IMR-90 (cell line): ENCODE measurements around the gene LRRK2.

Experiments
- CEBPB ChIP-seq: IDR thresholded peaks from 2 replicates; pipeline ENCODE4 v1.6.1; 2012; ENCODE audit warnings: low read depth, low read length, improper control_type of control experiment
- CHD1 ChIP-seq: IDR thresholded peaks from 2 replicates; pipeline ENCODE4 v1.6.1; 2012; ENCODE audit warnings: low read depth, low read length, improper control_type of control experiment
- CTCF ChIP-seq: conservative IDR thresholded peaks from 2 replicates; pipeline ENCODE4 v1.5.1; 2012; ENCODE audit warnings: mild to moderate bottlenecking, low read depth, low read length, improper control_type of control experiment
- FOS ChIP-seq: fragments of 150-350 bp; IDR thresholded peaks from 2 replicates; pipeline ENCODE4 v1.6.1; 2016; ENCODE audit warnings: low read depth, low read length
- MAFK ChIP-seq: IDR thresholded peaks from 2 replicates; pipeline ENCODE4 v1.6.1; 2012; ENCODE audit warnings: low read depth, low read length, improper control_type of control experiment
- MAZ ChIP-seq: IDR thresholded peaks from 2 replicates; pipeline ENCODE4 v1.6.1; 2012; ENCODE audit warnings: low read depth, mild to moderate bottlenecking, low read length, improper control_type of control experiment, moderate library complexity, borderline replicate concordance
- POLR2A ChIP-seq: IDR thresholded peaks from 2 replicates; pipeline ENCODE4 v1.6.1; 2012; ENCODE audit warnings: mild to moderate bottlenecking, low read depth, low read length
- RAD21 ChIP-seq: IDR thresholded peaks from 2 replicates; pipeline ENCODE4 v1.6.1; 2012; ENCODE audit warnings: low read length, improper control_type of control experiment
- USF2 ChIP-seq: fragments of 150-350 bp; IDR thresholded peaks from 2 replicates; pipeline ENCODE4 v1.6.1; 2017; ENCODE audit warnings: mild to moderate bottlenecking, antibody characterized with exemption, low read length, low read depth

- no peak for TF ChIP-seq CTCF
- TF ChIP-seq POLR2A, result no peak
- no peak for TF ChIP-seq USF2
- no peak for TF ChIP-seq RAD21
- no peak for TF ChIP-seq FOS
- TF ChIP-seq CHD1, result no peak
- no peak for TF ChIP-seq CEBPB
- TF ChIP-seq MAZ, result no peak
- TF ChIP-seq MAFK, result no peak
Measured at GRCh38 chr12:40225984-40226602, 1.3 kb downstream of the LRRK2 start.
